HEK293 (cell line): ENCODE data around the gene MAP4K2.

Experiments used
- CTCF ChIA-PET: fragments of 350-600 bp; formaldehyde crosslinking; extraction: SDS; loops from one replicate; lab custom pipeline; 2021; ENCODE audit warnings: antibody characterized with exemption; lab: Yijun Ruan, JAX
- POLR2A ChIA-PET: fragments of 300-600 bp; formaldehyde crosslinking; extraction: SDS; loops from one replicate; lab custom pipeline; 2020; ENCODE audit warnings: antibody characterized with exemption, inconsistent platforms; lab: Yijun Ruan, JAX
- H3K27ac ChIP-seq: fragments of 200-500 bp; sonication (Bioruptor generic); 2 replicates; pipeline ENCODE4 v1.5.1; 2014; ENCODE audit warnings: low read depth, low read length, control low read depth, inconsistent platforms; ENCODE audit errors: extremely low read depth
- H3K36me3 ChIP-seq, 2 experiments: fragments of 200-500 bp in 1 of 2; sonication (Bioruptor generic) in 1 of 2; 1 replicate in 1 of 2; 2 replicates in 1 of 2; pipeline ENCODE4 v1.5.1; 2014 to 2017; ENCODE audit warnings: inconsistent platforms in 2 of 2, low read length in 2 of 2; ENCODE audit not compliant: control insufficient read depth in 2 of 2, insufficient read depth in 1 of 2
- H3K4me1 ChIP-seq: fragments of 200-500 bp; sonication (Bioruptor generic); 2 replicates; pipeline ENCODE4 v1.5.1; 2014; ENCODE audit warnings: mild to moderate bottlenecking, low read length, inconsistent platforms; ENCODE audit not compliant: control insufficient read depth, insufficient read depth
- H3K4me3 ChIP-seq: 2 replicates; pipeline ENCODE4 v1.5.1; 2011; ENCODE audit warnings: low read depth, mild to moderate bottlenecking, control low read depth, low read length, moderate library complexity
- H3K9me3 ChIP-seq: fragments of 200-500 bp; sonication (Bioruptor generic); 2 replicates; pipeline ENCODE4 v1.5.1; 2014; ENCODE audit warnings: low read depth, low read length, inconsistent platforms; ENCODE audit not compliant: control insufficient read depth, insufficient read depth
- BCL11B ChIP-seq: fragments of 450-650 bp; formaldehyde crosslinking; IDR thresholded peaks from 2 replicates; pipeline ENCODE4 v1.5.1; 2016; ENCODE audit warnings: low read depth, missing biosample characterization, missing genetic modification characterization
- GLIS2 ChIP-seq: fragments of 450-650 bp; formaldehyde crosslinking; IDR thresholded peaks from 2 replicates; pipeline ENCODE4 v1.5.1; 2016; ENCODE audit warnings: missing biosample characterization, missing genetic modification characterization
- INSM2 ChIP-seq: fragments of 450-650 bp; formaldehyde crosslinking; IDR thresholded peaks from 2 replicates; pipeline ENCODE4 v1.5.1; 2016; ENCODE audit warnings: missing biosample characterization, missing genetic modification characterization
- KLF8 ChIP-seq: fragments of 450-650 bp; formaldehyde crosslinking; IDR thresholded peaks from 2 replicates; pipeline ENCODE4 v1.5.1; 2016; ENCODE audit warnings: missing biosample characterization, missing genetic modification characterization
- TCF7L2 ChIP-seq: IDR thresholded peaks from 2 replicates; pipeline ENCODE4 v1.6.1; 2011; ENCODE audit warnings: low read depth, mild to moderate bottlenecking, inconsistent platforms, low read length, moderate library complexity, borderline replicate concordance
- ZBTB20 ChIP-seq: fragments of 450-650 bp; formaldehyde crosslinking; IDR thresholded peaks from 2 replicates; pipeline ENCODE4 v1.5.1; 2016; ENCODE audit warnings: missing biosample characterization, missing genetic modification characterization
- ZBTB48 ChIP-seq: fragments of 450-650 bp; formaldehyde crosslinking; IDR thresholded peaks from 2 replicates; pipeline ENCODE4 v1.5.1; 2016; ENCODE audit warnings: missing biosample characterization, missing genetic modification characterization
- ZNF600 ChIP-seq: fragments of 450-650 bp; formaldehyde crosslinking; IDR thresholded peaks from 2 replicates; pipeline ENCODE4 v1.5.1; 2016; ENCODE audit warnings: missing biosample characterization, missing genetic modification characterization
- ZNF654 ChIP-seq: fragments of 450-650 bp; formaldehyde crosslinking; IDR thresholded peaks from 2 replicates; pipeline ENCODE4 v1.5.1; 2016; ENCODE audit warnings: low read depth, missing biosample characterization, missing genetic modification characterization
- ZNF785 ChIP-seq: fragments of 450-650 bp; formaldehyde crosslinking; IDR thresholded peaks from 2 replicates; pipeline ENCODE4 v1.5.1; 2016; ENCODE audit warnings: missing biosample characterization, missing genetic modification characterization
- TF ChIP-seq, protein P1 (sequence below): fragments of 450-650 bp; formaldehyde crosslinking; IDR thresholded peaks from 2 replicates; pipeline ENCODE4 v1.5.1; 2016; ENCODE audit warnings: missing biosample characterization, missing genetic modification characterization, borderline replicate concordance
- TF ChIP-seq, protein P2 (sequence below): fragments of 450-650 bp; formaldehyde crosslinking; IDR thresholded peaks from 2 replicates; pipeline ENCODE4 v1.5.1; 2017; ENCODE audit warnings: missing biosample characterization, missing genetic modification characterization
- TF ChIP-seq, protein P3 (sequence below): fragments of 450-650 bp; formaldehyde crosslinking; IDR thresholded peaks from 2 replicates; pipeline ENCODE4 v1.5.1; 2016; ENCODE audit warnings: missing biosample characterization, missing genetic modification characterization
- TF ChIP-seq, protein P4 (sequence below): fragments of 450-650 bp; formaldehyde crosslinking; IDR thresholded peaks from 2 replicates; pipeline ENCODE4; 2016; ENCODE audit warnings: missing biosample characterization, missing genetic modification characterization
- TF ChIP-seq, protein P5 (sequence below): fragments of 450-650 bp; formaldehyde crosslinking; IDR thresholded peaks from 2 replicates; pipeline ENCODE4 v1.5.1; 2016; ENCODE audit warnings: missing biosample characterization, missing genetic modification characterization
- TF ChIP-seq, protein P6 (sequence below): fragments of 450-650 bp; formaldehyde crosslinking; IDR thresholded peaks from 2 replicates; pipeline ENCODE4 v1.5.1; 2016; ENCODE audit warnings: missing biosample characterization, missing genetic modification characterization

Gene MAP4K2

GRCh38 chr11:64768300-64768694 lies 34.7 kb downstream of the MAP4K2 start (continued):
- no peak for TF ChIP-seq ZBTB48 (tag by site-specific recombination)
- TF ChIP-seq, protein P1, sequence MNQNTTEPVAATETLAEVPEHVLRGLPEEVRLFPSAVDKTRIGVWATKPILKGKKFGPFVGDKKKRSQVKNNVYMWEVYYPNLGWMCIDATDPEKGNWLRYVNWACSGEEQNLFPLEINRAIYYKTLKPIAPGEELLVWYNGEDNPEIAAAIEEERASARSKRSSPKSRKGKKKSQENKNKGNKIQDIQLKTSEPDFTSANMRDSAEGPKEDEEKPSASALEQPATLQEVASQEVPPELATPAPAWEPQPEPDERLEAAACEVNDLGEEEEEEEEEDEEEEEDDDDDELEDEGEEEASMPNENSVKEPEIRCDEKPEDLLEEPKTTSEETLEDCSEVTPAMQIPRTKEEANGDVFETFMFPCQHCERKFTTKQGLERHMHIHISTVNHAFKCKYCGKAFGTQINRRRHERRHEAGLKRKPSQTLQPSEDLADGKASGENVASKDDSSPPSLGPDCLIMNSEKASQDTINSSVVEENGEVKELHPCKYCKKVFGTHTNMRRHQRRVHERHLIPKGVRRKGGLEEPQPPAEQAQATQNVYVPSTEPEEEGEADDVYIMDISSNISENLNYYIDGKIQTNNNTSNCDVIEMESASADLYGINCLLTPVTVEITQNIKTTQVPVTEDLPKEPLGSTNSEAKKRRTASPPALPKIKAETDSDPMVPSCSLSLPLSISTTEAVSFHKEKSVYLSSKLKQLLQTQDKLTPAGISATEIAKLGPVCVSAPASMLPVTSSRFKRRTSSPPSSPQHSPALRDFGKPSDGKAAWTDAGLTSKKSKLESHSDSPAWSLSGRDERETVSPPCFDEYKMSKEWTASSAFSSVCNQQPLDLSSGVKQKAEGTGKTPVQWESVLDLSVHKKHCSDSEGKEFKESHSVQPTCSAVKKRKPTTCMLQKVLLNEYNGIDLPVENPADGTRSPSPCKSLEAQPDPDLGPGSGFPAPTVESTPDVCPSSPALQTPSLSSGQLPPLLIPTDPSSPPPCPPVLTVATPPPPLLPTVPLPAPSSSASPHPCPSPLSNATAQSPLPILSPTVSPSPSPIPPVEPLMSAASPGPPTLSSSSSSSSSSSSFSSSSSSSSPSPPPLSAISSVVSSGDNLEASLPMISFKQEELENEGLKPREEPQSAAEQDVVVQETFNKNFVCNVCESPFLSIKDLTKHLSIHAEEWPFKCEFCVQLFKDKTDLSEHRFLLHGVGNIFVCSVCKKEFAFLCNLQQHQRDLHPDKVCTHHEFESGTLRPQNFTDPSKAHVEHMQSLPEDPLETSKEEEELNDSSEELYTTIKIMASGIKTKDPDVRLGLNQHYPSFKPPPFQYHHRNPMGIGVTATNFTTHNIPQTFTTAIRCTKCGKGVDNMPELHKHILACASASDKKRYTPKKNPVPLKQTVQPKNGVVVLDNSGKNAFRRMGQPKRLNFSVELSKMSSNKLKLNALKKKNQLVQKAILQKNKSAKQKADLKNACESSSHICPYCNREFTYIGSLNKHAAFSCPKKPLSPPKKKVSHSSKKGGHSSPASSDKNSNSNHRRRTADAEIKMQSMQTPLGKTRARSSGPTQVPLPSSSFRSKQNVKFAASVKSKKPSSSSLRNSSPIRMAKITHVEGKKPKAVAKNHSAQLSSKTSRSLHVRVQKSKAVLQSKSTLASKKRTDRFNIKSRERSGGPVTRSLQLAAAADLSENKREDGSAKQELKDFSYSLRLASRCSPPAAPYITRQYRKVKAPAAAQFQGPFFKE = no peak
- TF ChIP-seq, protein P2, sequence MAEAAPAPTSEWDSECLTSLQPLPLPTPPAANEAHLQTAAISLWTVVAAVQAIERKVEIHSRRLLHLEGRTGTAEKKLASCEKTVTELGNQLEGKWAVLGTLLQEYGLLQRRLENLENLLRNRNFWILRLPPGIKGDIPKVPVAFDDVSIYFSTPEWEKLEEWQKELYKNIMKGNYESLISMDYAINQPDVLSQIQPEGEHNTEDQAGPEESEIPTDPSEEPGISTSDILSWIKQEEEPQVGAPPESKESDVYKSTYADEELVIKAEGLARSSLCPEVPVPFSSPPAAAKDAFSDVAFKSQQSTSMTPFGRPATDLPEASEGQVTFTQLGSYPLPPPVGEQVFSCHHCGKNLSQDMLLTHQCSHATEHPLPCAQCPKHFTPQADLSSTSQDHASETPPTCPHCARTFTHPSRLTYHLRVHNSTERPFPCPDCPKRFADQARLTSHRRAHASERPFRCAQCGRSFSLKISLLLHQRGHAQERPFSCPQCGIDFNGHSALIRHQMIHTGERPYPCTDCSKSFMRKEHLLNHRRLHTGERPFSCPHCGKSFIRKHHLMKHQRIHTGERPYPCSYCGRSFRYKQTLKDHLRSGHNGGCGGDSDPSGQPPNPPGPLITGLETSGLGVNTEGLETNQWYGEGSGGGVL (tag by site-specific recombination) = no peak
- no peak for TF ChIP-seq INSM2 (tag by site-specific recombination)
- TF ChIP-seq, protein P3, sequence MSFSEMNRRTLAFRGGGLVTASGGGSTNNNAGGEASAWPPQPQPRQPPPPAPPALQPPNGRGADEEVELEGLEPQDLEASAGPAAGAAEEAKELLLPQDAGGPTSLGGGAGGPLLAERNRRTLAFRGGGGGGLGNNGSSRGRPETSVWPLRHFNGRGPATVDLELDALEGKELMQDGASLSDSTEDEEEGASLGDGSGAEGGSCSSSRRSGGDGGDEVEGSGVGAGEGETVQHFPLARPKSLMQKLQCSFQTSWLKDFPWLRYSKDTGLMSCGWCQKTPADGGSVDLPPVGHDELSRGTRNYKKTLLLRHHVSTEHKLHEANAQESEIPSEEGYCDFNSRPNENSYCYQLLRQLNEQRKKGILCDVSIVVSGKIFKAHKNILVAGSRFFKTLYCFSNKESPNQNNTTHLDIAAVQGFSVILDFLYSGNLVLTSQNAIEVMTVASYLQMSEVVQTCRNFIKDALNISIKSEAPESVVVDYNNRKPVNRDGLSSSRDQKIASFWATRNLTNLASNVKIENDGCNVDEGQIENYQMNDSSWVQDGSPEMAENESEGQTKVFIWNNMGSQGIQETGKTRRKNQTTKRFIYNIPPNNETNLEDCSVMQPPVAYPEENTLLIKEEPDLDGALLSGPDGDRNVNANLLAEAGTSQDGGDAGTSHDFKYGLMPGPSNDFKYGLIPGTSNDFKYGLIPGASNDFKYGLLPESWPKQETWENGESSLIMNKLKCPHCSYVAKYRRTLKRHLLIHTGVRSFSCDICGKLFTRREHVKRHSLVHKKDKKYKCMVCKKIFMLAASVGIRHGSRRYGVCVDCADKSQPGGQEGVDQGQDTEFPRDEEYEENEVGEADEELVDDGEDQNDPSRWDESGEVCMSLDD = no peak
- TF ChIP-seq ZNF785 (tag by site-specific recombination) = no peak
- TF ChIP-seq, protein P4, sequence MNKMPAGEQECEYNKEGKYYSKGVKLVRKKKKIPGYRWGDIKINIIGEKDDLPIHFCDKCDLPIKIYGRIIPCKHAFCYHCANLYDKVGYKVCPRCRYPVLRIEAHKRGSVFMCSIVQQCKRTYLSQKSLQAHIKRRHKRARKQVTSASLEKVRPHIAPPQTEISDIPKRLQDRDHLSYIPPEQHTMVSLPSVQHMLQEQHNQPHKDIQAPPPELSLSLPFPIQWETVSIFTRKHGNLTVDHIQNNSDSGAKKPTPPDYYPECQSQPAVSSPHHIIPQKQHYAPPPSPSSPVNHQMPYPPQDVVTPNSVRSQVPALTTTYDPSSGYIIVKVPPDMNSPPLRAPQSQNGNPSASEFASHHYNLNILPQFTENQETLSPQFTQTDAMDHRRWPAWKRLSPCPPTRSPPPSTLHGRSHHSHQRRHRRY = no peak

DNA sequence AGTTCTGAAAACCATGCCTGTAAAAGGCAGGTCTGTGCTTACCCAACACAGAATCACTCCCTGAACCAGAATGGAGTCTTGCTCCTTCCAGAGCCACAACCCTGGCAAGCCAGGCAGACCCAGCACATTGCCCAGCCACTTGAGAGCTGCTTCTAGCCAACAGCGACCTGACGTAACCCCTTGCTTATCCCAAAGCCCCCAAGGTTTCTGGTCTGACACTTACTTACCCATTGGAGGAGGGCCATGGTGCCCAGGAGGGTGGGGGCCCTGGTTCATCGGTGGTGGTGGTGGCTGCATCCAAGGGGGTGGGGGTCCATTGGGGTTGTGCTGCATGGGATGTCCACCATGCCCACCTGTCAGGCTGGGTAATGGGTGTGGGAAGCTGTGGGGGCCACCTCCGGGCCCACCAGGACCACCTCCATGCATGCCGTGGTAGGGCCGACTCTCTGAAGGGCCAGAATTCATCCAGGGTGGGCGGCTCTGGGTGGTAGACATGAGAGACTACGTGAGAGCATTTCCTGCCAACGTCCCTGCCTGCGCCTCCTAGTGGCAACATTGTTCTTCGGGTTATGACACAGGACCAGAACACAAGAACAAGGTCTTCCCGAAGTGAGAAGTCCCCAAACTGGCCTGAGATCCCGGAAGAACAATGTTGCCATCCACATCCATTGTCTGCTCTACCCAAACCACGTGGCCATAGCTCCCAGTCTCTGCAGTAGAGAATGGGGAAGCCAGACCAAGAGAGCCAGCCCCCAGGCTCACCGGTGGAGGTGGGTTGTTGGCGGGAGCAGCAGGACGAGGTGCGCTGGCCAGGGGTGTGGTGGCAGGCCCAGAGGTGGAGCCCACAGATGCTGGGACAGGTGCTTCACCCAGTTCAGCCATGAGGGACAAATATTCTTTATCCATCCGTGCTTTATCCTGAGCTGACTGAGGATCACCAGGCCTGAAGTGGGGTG lies 35.4 kb downstream of the MAP4K2 start:
- Histone ChIP-seq H3K9me3 (no peaks in the 10 kb centered on the region), H3K4me1 (peaks cover 7% of the 10 kb centered on the region), H3K36me3 (peaks cover 7 to 98% of the 10 kb centered on the region in 2 experiments), H3K27ac (no peak overlapping the region), H3K4me3 (no peak overlapping the region)
- POLR2A ChIA-PET = interaction anchor here (1.0 kb wide), 1 partner anchor 11 kb away, joined by 7 read pairs; the partner anchor contains the start of gene SF1
- CTCF ChIA-PET = interaction anchor here (0.6 to 2.1 kb wide), 11 partner anchors 9 to 379 kb away, joined by 3 to 13 read pairs (median 4); partner anchors contain the start of gene SF1
- TF ChIP-seq ZNF654 (0 out of 2 replicates have a peak, but pooled peaks have one; percentile 14), ZNF600 (tag by site-specific recombination) (peak; percentile 49), KLF8 (tag by site-specific recombination) (no peak), TCF7L2 (no peak), GLIS2 (tag by site-specific recombination) (peak; percentile 40; the same call in 1 of the 2 replicates), BCL11B (tag by site-specific recombination) (no peak), ZBTB20 (no peak)
- TF ChIP-seq, protein P5, sequence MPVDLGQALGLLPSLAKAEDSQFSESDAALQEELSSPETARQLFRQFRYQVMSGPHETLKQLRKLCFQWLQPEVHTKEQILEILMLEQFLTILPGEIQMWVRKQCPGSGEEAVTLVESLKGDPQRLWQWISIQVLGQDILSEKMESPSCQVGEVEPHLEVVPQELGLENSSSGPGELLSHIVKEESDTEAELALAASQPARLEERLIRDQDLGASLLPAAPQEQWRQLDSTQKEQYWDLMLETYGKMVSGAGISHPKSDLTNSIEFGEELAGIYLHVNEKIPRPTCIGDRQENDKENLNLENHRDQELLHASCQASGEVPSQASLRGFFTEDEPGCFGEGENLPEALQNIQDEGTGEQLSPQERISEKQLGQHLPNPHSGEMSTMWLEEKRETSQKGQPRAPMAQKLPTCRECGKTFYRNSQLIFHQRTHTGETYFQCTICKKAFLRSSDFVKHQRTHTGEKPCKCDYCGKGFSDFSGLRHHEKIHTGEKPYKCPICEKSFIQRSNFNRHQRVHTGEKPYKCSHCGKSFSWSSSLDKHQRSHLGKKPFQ (tag by site-specific recombination) = no peak
- TF ChIP-seq, protein P6, sequence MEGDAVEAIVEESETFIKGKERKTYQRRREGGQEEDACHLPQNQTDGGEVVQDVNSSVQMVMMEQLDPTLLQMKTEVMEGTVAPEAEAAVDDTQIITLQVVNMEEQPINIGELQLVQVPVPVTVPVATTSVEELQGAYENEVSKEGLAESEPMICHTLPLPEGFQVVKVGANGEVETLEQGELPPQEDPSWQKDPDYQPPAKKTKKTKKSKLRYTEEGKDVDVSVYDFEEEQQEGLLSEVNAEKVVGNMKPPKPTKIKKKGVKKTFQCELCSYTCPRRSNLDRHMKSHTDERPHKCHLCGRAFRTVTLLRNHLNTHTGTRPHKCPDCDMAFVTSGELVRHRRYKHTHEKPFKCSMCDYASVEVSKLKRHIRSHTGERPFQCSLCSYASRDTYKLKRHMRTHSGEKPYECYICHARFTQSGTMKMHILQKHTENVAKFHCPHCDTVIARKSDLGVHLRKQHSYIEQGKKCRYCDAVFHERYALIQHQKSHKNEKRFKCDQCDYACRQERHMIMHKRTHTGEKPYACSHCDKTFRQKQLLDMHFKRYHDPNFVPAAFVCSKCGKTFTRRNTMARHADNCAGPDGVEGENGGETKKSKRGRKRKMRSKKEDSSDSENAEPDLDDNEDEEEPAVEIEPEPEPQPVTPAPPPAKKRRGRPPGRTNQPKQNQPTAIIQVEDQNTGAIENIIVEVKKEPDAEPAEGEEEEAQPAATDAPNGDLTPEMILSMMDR = peak; percentile 56
